GM12892 (cell line): ENCODE results near the gene OCRL.

Experiments
- POLR2A ChIP-seq: IDR thresholded peaks from 2 replicates; pipeline ENCODE4 v1.6.1; 2011; ENCODE audit warnings: low read depth, low read length, control low read depth
- POLR2AphosphoS5 ChIP-seq: IDR thresholded peaks from 2 replicates; pipeline ENCODE4 v1.6.1; 2011; ENCODE audit warnings: low read depth, low read length, control low read depth

DNA sequence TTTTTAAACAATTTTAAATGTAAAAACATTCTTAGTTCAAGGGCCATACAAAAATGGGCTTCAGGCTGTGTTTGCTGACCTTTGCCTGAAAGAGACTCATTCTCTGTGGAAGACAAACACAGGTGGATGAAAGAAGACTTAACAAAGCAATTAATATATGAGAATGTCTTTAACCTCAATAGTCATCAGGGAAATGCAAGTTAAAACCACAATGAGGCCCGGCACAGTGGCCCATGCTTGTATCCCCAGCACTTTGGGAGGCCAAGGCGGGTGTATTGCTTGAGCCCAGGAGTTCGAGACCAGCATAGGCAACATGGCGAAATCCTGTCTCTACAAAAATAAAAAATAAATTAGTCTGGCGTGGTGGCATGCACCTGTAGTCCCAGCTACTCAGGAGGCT is 9.6 kb upstream of the OCRL start:
- TF ChIP-seq POLR2AphosphoS5 (no peak), POLR2A (no peak)
